Left lung (tissue), 10 donors: ENCODE results near the gene MRPL37. TPM values are rescaled to one million over a fixed set of nuclear protein-coding genes. Genes with fewer than 3 reads are reported as not detected.

Experiments used
- ATAC-seq: fragments of 200-7000 bp; cut with Tn5 transposase; one replicate; pipeline ENCODE4 v1.9.1; 2020; ENCODE audit warnings: moderate library complexity
- DNase-seq, 4 donors: peaks; one replicate each; pipeline ENCODE4 v3.0.0-alpha.2; 2013 to 2020
- H3K27ac ChIP-seq, 2 donors: fragments of 200-600 bp; sonication (generic) in 1 of 2; one replicate each; pipeline versions ENCODE4 v1.5.0 to v1.8.0; 2020 to 2021
- H3K27me3 ChIP-seq, 2 donors: fragments of 200-600 bp; sonication (generic) in 1 of 2; one replicate each; pipeline versions ENCODE4 v1.5.0 to v1.8.0; 2020 to 2021
- H3K36me3 ChIP-seq, 2 donors: fragments of 200-600 bp; sonication (generic) in 1 of 2; one replicate each; pipeline versions ENCODE4 v1.5.0 to v1.8.0; 2020 to 2021
- H3K4me1 ChIP-seq, 2 donors: fragments of 200-600 bp; one replicate each; pipeline ENCODE4 v1.8.0; 2021
- H3K4me3 ChIP-seq, 2 donors: fragments of 200-600 bp; sonication (generic) in 1 of 2; one replicate each; pipeline versions ENCODE4 v1.5.0 to v1.8.0; 2020 to 2021; ENCODE audit warnings: mild to moderate bottlenecking in 1 of 2
- H3K9me3 ChIP-seq, 2 donors: fragments of 200-600 bp; sonication (generic) in 1 of 2; one replicate each; pipeline versions ENCODE4 v1.5.0 to v1.8.0; 2020 to 2021
- CTCF ChIP-seq, 2 donors: fragments of 200-600 bp; sonication (generic) in 1 of 2; IDR thresholded peaks; one replicate each; pipeline versions ENCODE4 v1.5.0 to v1.8.0; 2021; ENCODE audit warnings: antibody characterized with exemption in 2 of 2
- intact Hi-C, 2 donors: fragments of 100-400 bp; cut with DNase I; formaldehyde crosslinking; loops; one replicate each; pipeline versions ENCODE4 v1.11.2 to v1.14.2; 2022
- polyA plus RNA-seq, 6 donors: library from polyadenylated mRNA; unstranded; fragments of 120-200 nt; gene quantifications; one replicate each; pipeline ENCODE4 v1.2.1, GENCODE V29; 2013; ENCODE audit not compliant: insufficient read length in 6 of 6
- total RNA-seq, 2 donors: library from RNA; stranded (reverse); fragmentation: NEBNext Ultra II Directional; extraction: Animal tissue kit (Norgen Biotek cat#: 25700); gene quantifications; one replicate each; pipeline ENCODE4 v1.2.1, GENCODE V29; 2021
- donor health status: DM: no; HTN: yes; CAD: no.
- donor health status: DM: no; HTN: no; CAD: no.

The MRPL37 gene
- total and polyA plus RNA-seq, 8 donors = 55.5 to 68.4 (median 59.0) TPM

GRCh38 chr1:54225378-54225777, 25.4 kb downstream of the MRPL37 start:
- no peaks in the 10 kb centered on the region for H3K9me3 ChIP-seq
- intact Hi-C loops = no loop called here
- H3K27me3 ChIP-seq = no peaks in the 10 kb centered on the region
- H3K4me3 ChIP-seq = no peak overlapping the region
- no peak for ATAC-seq
- TF ChIP-seq CTCF (IDR thresholded peaks at IDR 0.05) = no peak
- H3K36me3 ChIP-seq = peaks cover 0 to 4% of the 10 kb centered on the region in 2 donors
- H3K4me1 ChIP-seq = peaks cover 0 to 19% of the 10 kb centered on the region in 2 donors
- no peak overlapping the region for H3K27ac ChIP-seq
- no peak for DNase-seq

DNA sequence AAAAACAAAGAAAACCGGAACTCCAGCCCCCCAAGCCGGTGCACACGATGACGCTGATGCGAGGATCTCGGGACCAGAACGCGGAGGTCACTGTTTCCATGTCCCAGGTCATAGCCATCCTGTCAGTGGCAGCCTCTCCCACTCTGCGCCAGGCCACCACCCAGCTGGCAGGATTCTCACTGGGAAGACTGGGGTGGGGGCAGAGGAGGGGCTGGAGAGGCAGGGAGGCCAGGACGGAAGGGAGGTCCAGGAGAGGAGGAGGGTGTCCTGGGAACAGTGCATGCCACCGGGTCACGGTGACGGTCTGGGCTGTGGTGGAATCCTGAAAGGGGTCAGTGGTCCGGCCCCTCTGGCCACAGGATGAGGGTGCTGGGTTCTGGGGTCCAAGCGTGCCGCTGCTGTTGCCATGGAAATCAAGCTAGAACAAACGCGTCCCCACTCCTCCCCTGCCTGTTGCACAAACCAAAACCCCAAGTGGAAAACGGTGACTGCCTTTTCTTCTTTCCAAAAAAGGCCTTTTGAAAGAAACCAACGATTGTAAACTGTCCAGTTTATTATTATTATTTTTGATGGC, 26.1 kb downstream of the MRPL37 start:
- H3K36me3 ChIP-seq = peaks cover 0 to 4% of the 10 kb centered on the region in 2 donors
- no peaks in the 10 kb centered on the region for H3K27me3 ChIP-seq
- H3K4me3 ChIP-seq = no peak overlapping the region
- TF ChIP-seq CTCF (IDR thresholded peaks at IDR 0.05) = no peak
- ATAC-seq (no peak), DNase-seq (no peak)
- no peaks in the 10 kb centered on the region for H3K9me3 ChIP-seq
- H3K27ac ChIP-seq = no peak overlapping the region
- H3K4me1 ChIP-seq = peaks cover 0 to 13% of the 10 kb centered on the region in 2 donors
- intact Hi-C loops = no loop called here

DNA sequence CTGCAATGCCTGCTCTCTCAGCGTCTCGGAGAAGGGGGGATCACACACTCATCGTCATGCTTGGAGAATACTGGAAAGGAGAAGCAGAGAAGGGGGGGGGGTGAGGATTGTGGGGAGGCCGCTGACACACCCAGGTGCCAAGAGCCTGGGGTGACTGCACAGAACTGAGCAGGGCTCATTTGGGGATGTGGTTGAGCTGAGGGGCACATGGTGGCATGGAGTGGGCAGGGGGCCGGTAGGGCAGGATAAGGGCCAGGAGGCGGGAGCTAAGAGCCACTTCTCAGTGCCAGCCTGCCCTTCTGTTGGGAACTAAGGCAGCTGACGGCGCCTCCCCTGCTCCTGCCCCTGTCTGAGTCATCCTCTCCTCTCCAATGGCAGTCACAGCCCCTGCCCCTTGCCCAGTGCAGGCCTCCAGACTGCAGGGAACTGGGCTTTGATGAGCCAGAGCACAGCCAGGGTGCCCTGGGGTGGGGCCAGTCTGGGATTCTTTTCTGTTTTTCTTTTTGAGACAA, 27.2 kb downstream of the MRPL37 start:
- Histone ChIP-seq H3K4me3 (no peak overlapping the region), H3K36me3 (peaks cover 0 to 4% of the 10 kb centered on the region in 2 donors), H3K4me1 (peaks cover 0 to 13% of the 10 kb centered on the region in 2 donors), H3K9me3 (no peaks in the 10 kb centered on the region), H3K27ac (peak overlapping the region in 1 of 2 donors; percentile 13), H3K27me3 (no peaks in the 10 kb centered on the region)
- peak; percentile 81 for ATAC-seq
- intact Hi-C loops = no loop called here
- TF ChIP-seq CTCF (IDR thresholded peaks at IDR 0.05) = no peak
- peak in 1 of 4 donors; percentile 62 for DNase-seq

- Histone ChIP-seq H3K4me3 (no peak overlapping the region), H3K9me3 (no peaks in the 10 kb centered on the region), H3K27me3 (no peaks in the 10 kb centered on the region), H3K27ac (no peak overlapping the region), H3K36me3 (peaks cover 0 to 4% of the 10 kb centered on the region in 2 donors), H3K4me1 (peaks cover 0 to 13% of the 10 kb centered on the region in 2 donors)
- no peak for TF ChIP-seq CTCF (IDR thresholded peaks at IDR 0.05)
- intact Hi-C loops = no loop called here
- no peak for DNase-seq
- ATAC-seq = no peak
These were observed 27.9 kb downstream of the MRPL37 start for GRCh38 chr1:54227891-54228310.

DNA sequence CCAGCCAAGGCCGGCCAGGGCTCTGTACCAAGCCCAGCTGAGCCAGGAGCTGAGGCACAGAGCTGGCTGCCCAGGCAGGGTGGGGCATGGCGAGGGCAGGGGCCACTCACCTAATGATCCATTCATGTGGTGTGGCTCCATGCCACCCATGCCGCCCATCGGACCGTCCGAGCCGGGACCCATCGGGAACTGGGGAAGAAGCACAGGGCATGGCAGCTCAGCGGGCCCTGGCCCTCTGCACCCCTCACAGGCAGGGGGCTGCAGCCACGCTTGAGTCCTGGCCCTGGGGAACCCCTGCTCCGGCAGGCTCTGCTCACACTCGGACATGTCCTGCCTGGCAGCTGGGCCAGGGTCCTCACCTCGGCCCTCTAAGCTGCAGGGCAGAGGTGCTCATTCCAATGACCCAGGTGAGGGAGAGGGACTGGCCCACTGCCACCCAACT, 28.7 kb downstream of the MRPL37 start:
- ATAC-seq = no peak
- intact Hi-C loops = no loop called here
- H3K27me3 ChIP-seq = no peaks in the 10 kb centered on the region
- no peak overlapping the region for H3K4me3 ChIP-seq
- DNase-seq = no peak
- no peaks in the 10 kb centered on the region for H3K9me3 ChIP-seq
- H3K27ac ChIP-seq = no peak overlapping the region
- peaks cover 0 to 4% of the 10 kb centered on the region in 2 donors for H3K36me3 ChIP-seq
- TF ChIP-seq CTCF (IDR thresholded peaks at IDR 0.05) = no peak
- H3K4me1 ChIP-seq = peaks cover 0 to 13% of the 10 kb centered on the region in 2 donors
